NCI-H2029 (cell line): ENCODE results near the gene LSG1.
A peak's percentile ranks its signal among the peaks of the same experiment; 100 is the strongest.

Experiments
- DNase-seq: peaks from one replicate; lab custom pipeline; 2025; lab: John Stamatoyannopoulos, UW

The LSG1 gene

GRCh38 chr3:194671900-194672808 is at the start of gene LSG1:
TSS of gene LSG1 (minus strand) at chr3:194672191. CDS start at chr3:194672162, 29 bp downstream.
- DNase-seq, result peak; percentile 94

GRCh38 chr3:194720048-194720447 is 48.1 kb upstream of the LSG1 start:
- peak; percentile 60 for DNase-seq

GRCh38 chr3:194718079-194718478 is 46.1 kb upstream of the LSG1 start:
- DNase-seq, result no peak

GRCh38 chr3:194715022-194715800 is 43.2 kb upstream of the LSG1 start:
- no peak for DNase-seq

GRCh38 chr3:194714564-194714963 is 42.6 kb upstream of the LSG1 start:
- DNase-seq, result no peak

GRCh38 chr3:194714137-194714455 is 42.1 kb upstream of the LSG1 start:
- no peak for DNase-seq

- DNase-seq, result no peak
Observed at GRCh38 chr3:194713299-194714136, 41.5 kb upstream of the LSG1 start.

- DNase-seq, result no peak
Observed at GRCh38 chr3:194711913-194712312, 39.9 kb upstream of the LSG1 start.

GRCh38 chr3:194711286-194711685 is 39.3 kb upstream of the LSG1 start:
- no peak for DNase-seq

GRCh38 chr3:194707147-194707540 is 35.2 kb upstream of the LSG1 start:
- DNase-seq, result no peak

GRCh38 chr3:194705761-194706160 is 33.8 kb upstream of the LSG1 start:
- no peak for DNase-seq

GRCh38 chr3:194705227-194705626 is 33.2 kb upstream of the LSG1 start:
- DNase-seq, result no peak

GRCh38 chr3:194702545-194702944 is 30.6 kb upstream of the LSG1 start:
- DNase-seq, result no peak

GRCh38 chr3:194696702-194697101 is 24.7 kb upstream of the LSG1 start:
- no peak for DNase-seq

- no peak for DNase-seq
Observed at GRCh38 chr3:194691481-194692283, 19.7 kb upstream of the LSG1 start.

GRCh38 chr3:194690501-194691372 is 18.7 kb upstream of the LSG1 start:
- DNase-seq, result peak; percentile 69

- DNase-seq, result no peak
Observed at GRCh38 chr3:194689493-194689944, 17.5 kb upstream of the LSG1 start.

GRCh38 chr3:194688946-194689345 is 17.0 kb upstream of the LSG1 start:
- no peak for DNase-seq

GRCh38 chr3:194688200-194688740 is 16.3 kb upstream of the LSG1 start:
- DNase-seq, result no peak

- peak; percentile 44 for DNase-seq
Observed at GRCh38 chr3:194687638-194688199, 15.7 kb upstream of the LSG1 start.
